GM23338 (cell line): ENCODE measurements around the gene SEC24C.

ENCODE experiments used
- CREB1 ChIP-seq: fragments of 250-450 bp; sonication (Bioruptor Pico); IDR thresholded peaks from 2 replicates; pipeline ENCODE4 v1.5.0; 2020; ENCODE audit warnings: low read depth, mild to moderate bottlenecking, moderate library complexity
- CTCF ChIP-seq, 2 experiments: fragments of 200-600 bp in 1 of 2; sonication (generic) in 1 of 2; conservative IDR thresholded peaks; 2 replicates each; pipeline versions ENCODE4 v1.5.1 to v1.6.1; 2016 to 2017; ENCODE audit warnings: antibody characterized with exemption in 2 of 2, low read depth in 2 of 2, mild to moderate bottlenecking in 2 of 2, moderate library complexity in 1 of 2
- ETS1 ChIP-seq: IDR thresholded peaks from 2 replicates; pipeline ENCODE4 v1.6.1; 2016; ENCODE audit warnings: antibody characterized with exemption
- EZH2 ChIP-seq: fragments of 200-600 bp; sonication (generic); IDR thresholded peaks from one replicate; pipeline ENCODE4 v1.8.0; 2017; ENCODE audit warnings: antibody characterized with exemption, mild to moderate bottlenecking, low read depth; ENCODE audit not compliant: unreplicated experiment
- EZH2phosphoT487 ChIP-seq: fragments of 200-600 bp; sonication (generic); IDR thresholded peaks from one replicate; pipeline ENCODE4 v1.8.1; 2018; ENCODE audit warnings: antibody characterized with exemption; ENCODE audit not compliant: unreplicated experiment
- JUNB ChIP-seq: IDR thresholded peaks from one replicate; pipeline ENCODE4 v1.6.1; 2016; ENCODE audit warnings: antibody characterized with exemption; ENCODE audit not compliant: unreplicated experiment
- NANOG ChIP-seq: IDR thresholded peaks from 2 replicates; pipeline ENCODE4 v1.6.1; 2016; ENCODE audit warnings: antibody characterized with exemption, borderline replicate concordance
- POLR2AphosphoS5 ChIP-seq: IDR thresholded peaks from 2 replicates; pipeline ENCODE4 v1.6.1; 2016; ENCODE audit warnings: antibody characterized with exemption, low read depth
- REST ChIP-seq: IDR thresholded peaks from one replicate; pipeline ENCODE4 v1.6.1; 2018; ENCODE audit warnings: antibody characterized with exemption; ENCODE audit not compliant: unreplicated experiment
- STAT1 ChIP-seq: IDR thresholded peaks from one replicate; pipeline ENCODE4 v1.6.1; 2016; ENCODE audit warnings: antibody characterized with exemption; ENCODE audit not compliant: unreplicated experiment
- ZNF114 ChIP-seq: fragments of 250-450 bp; sonication (Bioruptor Pico); IDR thresholded peaks from 2 replicates; pipeline ENCODE4 v1.5.0; 2020; ENCODE audit warnings: mild to moderate bottlenecking, moderate library complexity
- ZNF331 ChIP-seq: fragments of 250-450 bp; sonication (Bioruptor Pico); IDR thresholded peaks from 2 replicates; pipeline ENCODE4 v1.5.0; 2020; ENCODE audit warnings: low read depth, mild to moderate bottlenecking, moderate library complexity

GRCh38 chr10:73807471-73807870 lies 63.3 kb downstream of the SEC24C start:
- TF ChIP-seq ETS1 (no peak), CTCF (conservative IDR thresholded peaks at IDR 0.05; ENCODE audit: low read depth in 2 of 2) (no peak), EZH2 (no peak), POLR2AphosphoS5 (no peak), REST (no peak), JUNB (no peak), NANOG (no peak), EZH2phosphoT487 (no peak), CREB1 (no peak), STAT1 (no peak), ZNF331 (CRISPR knock-in tag) (no peak), ZNF114 (CRISPR knock-in tag) (no peak)
